Colonic mucosa (tissue), 4 donors: ENCODE results near the gene NTF3. TPM values are rescaled to one million over a fixed set of nuclear protein-coding genes. Genes with fewer than 3 reads are reported as not detected.
A peak's percentile ranks its signal among the peaks of the same experiment; 100 is the strongest.

Experiments used
- DNase-seq: peaks from one replicate; pipeline ENCODE4 v3.0.0-alpha.2; 2020
- H3K27ac ChIP-seq: fragments of 200-600 bp; one replicate; pipeline ENCODE4 v1.8.0; 2021
- H3K27me3 ChIP-seq: fragments of 200-600 bp; one replicate; pipeline ENCODE4 v1.8.0; 2021
- H3K36me3 ChIP-seq: fragments of 200-600 bp; one replicate; pipeline ENCODE4 v1.8.0; 2021
- H3K4me1 ChIP-seq: fragments of 200-600 bp; one replicate; pipeline ENCODE4 v1.8.0; 2021; ENCODE audit warnings: mild to moderate bottlenecking
- H3K4me3 ChIP-seq: fragments of 200-600 bp; one replicate; pipeline ENCODE4 v1.8.0; 2021
- H3K9ac ChIP-seq, 2 donors: one replicate each; pipeline ENCODE4 v1.7.0; 2013; ENCODE audit warnings: control low read depth in 2 of 2, low read depth in 2 of 2, low read length in 2 of 2
- H3K9me3 ChIP-seq: fragments of 200-600 bp; one replicate; pipeline ENCODE4 v1.8.0; 2021
- CTCF ChIP-seq: fragments of 200-600 bp; IDR thresholded peaks from one replicate; pipeline ENCODE4 v1.8.0; 2022; ENCODE audit warnings: antibody characterized with exemption, mild to moderate bottlenecking
- intact Hi-C: fragments of 100-400 bp; cut with DNase I; formaldehyde crosslinking; loops from one replicate; pipeline ENCODE4 v1.14.1; 2022
- total RNA-seq, 2 donors: library from RNA; stranded (reverse); fragmentation: NEBNext Ultra II Directional in 1 of 2; extraction: Animal tissue kit (Norgen Biotek cat#: 25700) in 1 of 2; gene quantifications; one replicate each; pipeline ENCODE4 v1.2.1, GENCODE V29; 2021
- donor health status: healthy.
- donor health status: DM: no; HTN: no; CAD: no.
- donor health status: DM: no; HTN: no; CAD: no.

NTF3 gene
- total RNA-seq, 2 donors from 2014 or later: 0.37 to 0.49 TPM

- Histone ChIP-seq H3K4me1 (peaks cover 22% of the 10 kb centered on the region), H3K27ac (peak overlapping the region; percentile 87), H3K36me3 (no peaks in the 10 kb centered on the region), H3K9me3 (no peaks in the 10 kb centered on the region), H3K4me3 (no peak overlapping the region), H3K27me3 (no peaks in the 10 kb centered on the region), H3K9ac (peak overlapping the region in 1 of 2 donors; percentile 65)
- no peak for TF ChIP-seq CTCF
- peak; percentile 82 for DNase-seq
- intact Hi-C loops: no loop called here
These were observed 67.8 kb downstream of the NTF3 start for GRCh38 chr12:5499566-5500330.

- no peak overlapping the region for H3K4me3 ChIP-seq
- no peaks in the 10 kb centered on the region for H3K9me3 ChIP-seq
- peak overlapping the region in 1 of 2 donors; percentile 48 for H3K9ac ChIP-seq
- DNase-seq: no peak
- peak overlapping the region; percentile 87 for H3K27ac ChIP-seq
- H3K27me3 ChIP-seq: no peaks in the 10 kb centered on the region
- TF ChIP-seq CTCF: no peak
- H3K4me1 ChIP-seq: peaks cover 22% of the 10 kb centered on the region
- H3K36me3 ChIP-seq: no peaks in the 10 kb centered on the region
- intact Hi-C loops: no loop called here
These were observed 68.4 kb downstream of the NTF3 start for GRCh38 chr12:5500331-5500659.

- H3K36me3 ChIP-seq: no peaks in the 10 kb centered on the region
- no peaks in the 10 kb centered on the region for H3K9me3 ChIP-seq
- H3K27ac ChIP-seq: peak overlapping the region; percentile 69
- no peak overlapping the region for H3K4me3 ChIP-seq
- TF ChIP-seq CTCF: no peak
- no peak overlapping the region for H3K9ac ChIP-seq
- H3K4me1 ChIP-seq: peaks cover 7% of the 10 kb centered on the region
- intact Hi-C loops: no loop called here
- DNase-seq: peak; percentile 81
- H3K27me3 ChIP-seq: no peaks in the 10 kb centered on the region
These were observed 71.9 kb downstream of the NTF3 start for GRCh38 chr12:5503774-5504173.

GRCh38 chr12:5505116-5505515, 73.2 kb downstream of the NTF3 start:
- no peak for TF ChIP-seq CTCF
- DNase-seq: peak; percentile 18
- no peaks in the 10 kb centered on the region for H3K36me3 ChIP-seq
- H3K9ac ChIP-seq: no peak overlapping the region
- no peak overlapping the region for H3K27ac ChIP-seq
- H3K4me3 ChIP-seq: no peak overlapping the region
- no peaks in the 10 kb centered on the region for H3K9me3 ChIP-seq
- no peaks in the 10 kb centered on the region for H3K4me1 ChIP-seq
- no peaks in the 10 kb centered on the region for H3K27me3 ChIP-seq
- intact Hi-C loops: no loop called here

- H3K4me3 ChIP-seq: no peak overlapping the region
- intact Hi-C loops: no loop called here
- H3K36me3 ChIP-seq: no peaks in the 10 kb centered on the region
- no peaks in the 10 kb centered on the region for H3K9me3 ChIP-seq
- H3K27ac ChIP-seq: no peak overlapping the region
- no peaks in the 10 kb centered on the region for H3K4me1 ChIP-seq
- H3K27me3 ChIP-seq: no peaks in the 10 kb centered on the region
- no peak overlapping the region for H3K9ac ChIP-seq
- peak; percentile 19 for DNase-seq
- no peak for TF ChIP-seq CTCF
These were observed 73.8 kb downstream of the NTF3 start for GRCh38 chr12:5505751-5506150.
